Esophagus muscularis mucosa (tissue), 3 donors: ENCODE data around the gene SIGLEC1.

ENCODE experiments used
- POLR2A ChIP-seq: fragments of 450-650 bp; IDR thresholded peaks from one replicate; pipeline ENCODE4 v1.6.1; 2017; ENCODE audit warnings: antibody characterized with exemption, moderate library complexity, mild to moderate bottlenecking, low read depth
- POLR2AphosphoS5 ChIP-seq, 2 donors: sonication (generic); formaldehyde crosslinking; IDR thresholded peaks; one replicate each; pipeline ENCODE4 v1.6.1; 2017; ENCODE audit warnings: antibody characterized with exemption in 2 of 2
- TF ChIP-seq, protein P1 (sequence below), 3 experiments: fragments of 200-600 bp in 2 of 3; fragments of 450-650 bp in 1 of 3; sonication (generic) in 2 of 3; IDR thresholded peaks; one replicate each; pipeline ENCODE4 v1.5.1; 2017 to 2019; ENCODE audit warnings: antibody characterized with exemption in 3 of 3, mild to moderate bottlenecking in 2 of 3, moderate library complexity in 1 of 3

DNA sequence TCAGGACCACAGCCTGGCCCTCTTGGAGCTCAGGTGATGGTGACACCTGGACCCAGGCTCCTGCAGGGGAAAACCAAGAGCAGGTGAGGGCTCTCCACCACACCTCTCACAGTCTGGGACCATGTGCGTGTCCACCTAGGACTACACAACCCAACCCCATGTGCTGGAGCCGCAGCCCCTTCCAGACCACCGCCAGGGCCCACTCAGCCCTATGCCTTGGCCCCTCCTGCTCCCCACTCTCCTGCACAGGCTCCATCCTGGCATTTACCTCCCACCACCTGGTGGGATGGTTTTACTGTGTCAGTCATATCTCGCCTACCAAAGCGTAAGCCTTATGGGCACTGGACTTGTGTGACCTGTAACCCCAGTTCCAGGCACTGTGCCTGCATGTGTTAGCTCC lies 17.5 kb downstream of the SIGLEC1 start:
- TF ChIP-seq POLR2A (no peak), POLR2AphosphoS5 (IDR thresholded peaks at IDR 0.05) (no peak)
- TF ChIP-seq, protein P1, sequence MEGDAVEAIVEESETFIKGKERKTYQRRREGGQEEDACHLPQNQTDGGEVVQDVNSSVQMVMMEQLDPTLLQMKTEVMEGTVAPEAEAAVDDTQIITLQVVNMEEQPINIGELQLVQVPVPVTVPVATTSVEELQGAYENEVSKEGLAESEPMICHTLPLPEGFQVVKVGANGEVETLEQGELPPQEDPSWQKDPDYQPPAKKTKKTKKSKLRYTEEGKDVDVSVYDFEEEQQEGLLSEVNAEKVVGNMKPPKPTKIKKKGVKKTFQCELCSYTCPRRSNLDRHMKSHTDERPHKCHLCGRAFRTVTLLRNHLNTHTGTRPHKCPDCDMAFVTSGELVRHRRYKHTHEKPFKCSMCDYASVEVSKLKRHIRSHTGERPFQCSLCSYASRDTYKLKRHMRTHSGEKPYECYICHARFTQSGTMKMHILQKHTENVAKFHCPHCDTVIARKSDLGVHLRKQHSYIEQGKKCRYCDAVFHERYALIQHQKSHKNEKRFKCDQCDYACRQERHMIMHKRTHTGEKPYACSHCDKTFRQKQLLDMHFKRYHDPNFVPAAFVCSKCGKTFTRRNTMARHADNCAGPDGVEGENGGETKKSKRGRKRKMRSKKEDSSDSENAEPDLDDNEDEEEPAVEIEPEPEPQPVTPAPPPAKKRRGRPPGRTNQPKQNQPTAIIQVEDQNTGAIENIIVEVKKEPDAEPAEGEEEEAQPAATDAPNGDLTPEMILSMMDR (IDR thresholded peaks at IDR 0.05): no peak
